ENCODE data around the gene PPARD.

Gene PPARD

GRCh38 chr6:35427435-35427834 is 85.1 kb downstream of the PPARD start:
- no peak for TF ChIP-seq ZBTB7A (IDR thresholded peaks at IDR 0.05; ENCODE audit: low read depth)
- TF ChIP-seq EGR1 (IDR thresholded peaks at IDR 0.05), result no peak
- TF ChIP-seq YY1 (IDR thresholded peaks at IDR 0.05; ENCODE audit: low read depth), result no peak
- TF ChIP-seq RAD21 (IDR thresholded peaks at IDR 0.05; ENCODE audit: low read depth), result no peak
- TF ChIP-seq REST (IDR thresholded peaks at IDR 0.05; ENCODE audit: low read depth), result no peak
- no peak for TF ChIP-seq TAF1 (IDR thresholded peaks at IDR 0.05; ENCODE audit: low read depth)
- TF ChIP-seq, protein P1, sequence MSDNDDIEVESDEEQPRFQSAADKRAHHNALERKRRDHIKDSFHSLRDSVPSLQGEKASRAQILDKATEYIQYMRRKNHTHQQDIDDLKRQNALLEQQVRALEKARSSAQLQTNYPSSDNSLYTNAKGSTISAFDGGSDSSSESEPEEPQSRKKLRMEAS (IDR thresholded peaks at IDR 0.05), result no peak
- TF ChIP-seq EP300 (IDR thresholded peaks at IDR 0.05; ENCODE audit: borderline replicate concordance), result no peak
- no peak for TF ChIP-seq TEAD4 (IDR thresholded peaks at IDR 0.05)
- no peak for TF ChIP-seq TCF12 (IDR thresholded peaks at IDR 0.05; ENCODE audit: low read depth)
- TF ChIP-seq CEBPB (IDR thresholded peaks at IDR 0.05), result no peak
- TF ChIP-seq, protein P2, sequence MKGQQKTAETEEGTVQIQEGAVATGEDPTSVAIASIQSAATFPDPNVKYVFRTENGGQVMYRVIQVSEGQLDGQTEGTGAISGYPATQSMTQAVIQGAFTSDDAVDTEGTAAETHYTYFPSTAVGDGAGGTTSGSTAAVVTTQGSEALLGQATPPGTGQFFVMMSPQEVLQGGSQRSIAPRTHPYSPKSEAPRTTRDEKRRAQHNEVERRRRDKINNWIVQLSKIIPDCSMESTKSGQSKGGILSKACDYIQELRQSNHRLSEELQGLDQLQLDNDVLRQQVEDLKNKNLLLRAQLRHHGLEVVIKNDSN (IDR thresholded peaks at IDR 0.05), result no peak
- no peak for TF ChIP-seq FOXM1 (IDR thresholded peaks at IDR 0.05; ENCODE audit: borderline replicate concordance, low read depth)
- TF ChIP-seq NFIC (IDR thresholded peaks at IDR 0.05), result no peak

- TF ChIP-seq NFIC (IDR thresholded peaks at IDR 0.05) (no peak), EGR1 (IDR thresholded peaks at IDR 0.05) (no peak), FOXM1 (IDR thresholded peaks at IDR 0.05; ENCODE audit: borderline replicate concordance, low read depth) (no peak), REST (IDR thresholded peaks at IDR 0.05; ENCODE audit: low read depth) (no peak), TCF12 (IDR thresholded peaks at IDR 0.05; ENCODE audit: low read depth) (no peak), CEBPB (IDR thresholded peaks at IDR 0.05) (no peak), YY1 (IDR thresholded peaks at IDR 0.05; ENCODE audit: low read depth) (no peak), TAF1 (IDR thresholded peaks at IDR 0.05; ENCODE audit: low read depth) (no peak), CREB1 (IDR thresholded peaks at IDR 0.05; ENCODE audit: low read depth) (no peak), RAD21 (IDR thresholded peaks at IDR 0.05; ENCODE audit: low read depth) (no peak), EP300 (IDR thresholded peaks at IDR 0.05; ENCODE audit: borderline replicate concordance) (no peak), ZBTB7A (IDR thresholded peaks at IDR 0.05; ENCODE audit: low read depth) (no peak)
- TF ChIP-seq, protein P1 (IDR thresholded peaks at IDR 0.05), result no peak
Measured at GRCh38 chr6:35427851-35428321, 85.5 kb downstream of the PPARD start.

DNA sequence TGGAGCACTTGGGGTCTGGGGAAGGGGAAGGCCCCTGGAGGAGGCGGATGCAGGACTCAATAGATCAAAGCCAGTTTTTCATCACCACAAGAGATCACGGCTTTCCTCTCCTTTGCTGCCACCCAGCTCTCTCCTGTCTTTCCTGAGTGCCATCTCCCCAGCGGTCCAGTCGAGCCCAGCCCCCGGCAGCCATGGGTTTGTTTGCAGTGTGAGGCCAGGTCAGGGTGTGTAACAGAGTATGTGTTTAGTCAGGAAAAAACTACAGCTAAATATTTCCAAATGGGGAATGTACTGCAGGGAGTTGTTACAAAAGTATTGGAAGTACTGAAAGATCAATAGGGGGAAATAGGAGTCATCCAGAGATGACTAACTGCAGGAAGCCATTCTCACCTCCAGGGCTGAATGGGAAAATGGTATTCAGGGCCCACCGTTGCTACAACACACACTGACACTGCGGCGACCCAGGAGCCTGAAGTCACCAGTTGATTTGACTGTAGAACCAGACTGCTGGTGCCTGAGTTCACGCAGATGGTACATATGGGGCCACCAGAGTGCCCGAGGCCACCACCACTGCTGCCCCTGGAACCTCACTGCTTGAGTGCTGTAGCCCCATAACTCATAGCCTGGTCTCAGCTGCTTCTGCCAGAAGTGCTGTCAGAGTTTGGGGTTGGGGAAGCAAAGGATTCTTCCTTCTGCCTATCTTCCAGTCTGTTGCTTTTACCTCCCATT is 86.2 kb downstream of the PPARD start:
- TF ChIP-seq CEBPB (IDR thresholded peaks at IDR 0.05) (no peak), EP300 (IDR thresholded peaks at IDR 0.05; ENCODE audit: borderline replicate concordance) (no peak), YY1 (IDR thresholded peaks at IDR 0.05; ENCODE audit: low read depth) (no peak), REST (IDR thresholded peaks at IDR 0.05; ENCODE audit: low read depth) (no peak), NFIC (IDR thresholded peaks at IDR 0.05) (no peak), CREB1 (IDR thresholded peaks at IDR 0.05; ENCODE audit: low read depth) (no peak), TAF1 (IDR thresholded peaks at IDR 0.05; ENCODE audit: low read depth) (no peak), TCF12 (IDR thresholded peaks at IDR 0.05; ENCODE audit: low read depth) (no peak), EGR1 (IDR thresholded peaks at IDR 0.05) (no peak), TEAD4 (IDR thresholded peaks at IDR 0.05) (no peak), RAD21 (IDR thresholded peaks at IDR 0.05; ENCODE audit: low read depth) (no peak), FOXM1 (IDR thresholded peaks at IDR 0.05; ENCODE audit: borderline replicate concordance, low read depth) (no peak)
- TF ChIP-seq, protein P1 (IDR thresholded peaks at IDR 0.05), result no peak
- TF ChIP-seq, protein P2 (IDR thresholded peaks at IDR 0.05), result no peak
